HEK293 (cell line): Measurements from ENCODE around the gene PCSK9.

Source experiments
- CTCF ChIP-seq: fragments of 450-650 bp; formaldehyde crosslinking; IDR thresholded peaks from 2 replicates; pipeline ENCODE4 v1.5.1; 2016; ENCODE audit warnings: missing biosample characterization, missing genetic modification characterization
- KLF10 ChIP-seq: fragments of 450-650 bp; IDR thresholded peaks from 2 replicates; pipeline ENCODE4 v1.5.1; 2018; ENCODE audit warnings: missing biosample characterization, mild to moderate bottlenecking, missing genetic modification characterization
- MEIS1 ChIP-seq: sonication (generic); formaldehyde crosslinking; IDR thresholded peaks from 2 replicates; pipeline ENCODE4 v1.8.1; 2022; ENCODE audit warnings: missing genetic modification reagents, mild to moderate bottlenecking, borderline replicate concordance
- ZNF10 ChIP-seq: fragments of 450-650 bp; formaldehyde crosslinking; IDR thresholded peaks from 2 replicates; pipeline ENCODE4 v1.5.1; 2017; ENCODE audit warnings: missing biosample characterization, missing genetic modification characterization
- ZNF133 ChIP-seq: fragments of 450-650 bp; formaldehyde crosslinking; IDR thresholded peaks from 2 replicates; pipeline ENCODE4 v1.5.1; 2016; ENCODE audit warnings: missing biosample characterization, missing genetic modification characterization
- ZNF2 ChIP-seq: fragments of 450-650 bp; formaldehyde crosslinking; IDR thresholded peaks from 2 replicates; pipeline ENCODE4 v1.5.1; 2016; ENCODE audit warnings: missing biosample characterization, missing genetic modification characterization
- ZNF24 ChIP-seq: fragments of 450-650 bp; formaldehyde crosslinking; IDR thresholded peaks from 2 replicates; pipeline ENCODE4 v1.5.1; 2016; ENCODE audit warnings: missing biosample characterization, missing genetic modification characterization
- ZNF248 ChIP-seq: fragments of 450-650 bp; formaldehyde crosslinking; IDR thresholded peaks from 2 replicates; pipeline ENCODE4 v1.5.1; 2017; ENCODE audit warnings: missing biosample characterization, missing genetic modification characterization
- ZNF513 ChIP-seq: fragments of 450-650 bp; IDR thresholded peaks from 2 replicates; pipeline ENCODE4 v1.5.1; 2018; ENCODE audit warnings: missing biosample characterization, missing genetic modification characterization
- ZNF580 ChIP-seq: fragments of 450-650 bp; formaldehyde crosslinking; IDR thresholded peaks from 2 replicates; pipeline ENCODE4 v1.5.1; 2016; ENCODE audit warnings: missing biosample characterization, missing genetic modification characterization
- ZNF654 ChIP-seq: fragments of 450-650 bp; formaldehyde crosslinking; IDR thresholded peaks from 2 replicates; pipeline ENCODE4 v1.5.1; 2016; ENCODE audit warnings: low read depth, missing biosample characterization, missing genetic modification characterization

GRCh38 chr1:55047611-55048010 is 8.3 kb downstream of the PCSK9 start:
- no peak for TF ChIP-seq CTCF (tag by site-specific recombination)
- TF ChIP-seq ZNF654 (tag by site-specific recombination): no peak
- no peak for TF ChIP-seq ZNF24 (tag by site-specific recombination)
- no peak for TF ChIP-seq ZNF10
- TF ChIP-seq ZNF133 (tag by site-specific recombination): no peak
- no peak for TF ChIP-seq ZNF513 (tag by site-specific recombination)
- TF ChIP-seq ZNF2: no peak
- TF ChIP-seq KLF10 (tag by site-specific recombination): no peak
- TF ChIP-seq ZNF580 (tag by site-specific recombination): no peak
- TF ChIP-seq MEIS1: no peak
- TF ChIP-seq ZNF248: no peak
